ENCODE data around the gene C4orf50. TPM values are rescaled to one million over a fixed set of nuclear protein-coding genes. Genes with fewer than 3 reads are reported as not detected.

Gene C4orf50
- total and polyA plus RNA-seq, 2 of the 13 experiments (the other 11 are each of a cell fraction or from before 2014, with no cell fraction given): not detected

GRCh38 chr4:6021831-6022606, 3.8 kb upstream of the C4orf50 start (continued):
- TF ChIP-seq, protein P1, sequence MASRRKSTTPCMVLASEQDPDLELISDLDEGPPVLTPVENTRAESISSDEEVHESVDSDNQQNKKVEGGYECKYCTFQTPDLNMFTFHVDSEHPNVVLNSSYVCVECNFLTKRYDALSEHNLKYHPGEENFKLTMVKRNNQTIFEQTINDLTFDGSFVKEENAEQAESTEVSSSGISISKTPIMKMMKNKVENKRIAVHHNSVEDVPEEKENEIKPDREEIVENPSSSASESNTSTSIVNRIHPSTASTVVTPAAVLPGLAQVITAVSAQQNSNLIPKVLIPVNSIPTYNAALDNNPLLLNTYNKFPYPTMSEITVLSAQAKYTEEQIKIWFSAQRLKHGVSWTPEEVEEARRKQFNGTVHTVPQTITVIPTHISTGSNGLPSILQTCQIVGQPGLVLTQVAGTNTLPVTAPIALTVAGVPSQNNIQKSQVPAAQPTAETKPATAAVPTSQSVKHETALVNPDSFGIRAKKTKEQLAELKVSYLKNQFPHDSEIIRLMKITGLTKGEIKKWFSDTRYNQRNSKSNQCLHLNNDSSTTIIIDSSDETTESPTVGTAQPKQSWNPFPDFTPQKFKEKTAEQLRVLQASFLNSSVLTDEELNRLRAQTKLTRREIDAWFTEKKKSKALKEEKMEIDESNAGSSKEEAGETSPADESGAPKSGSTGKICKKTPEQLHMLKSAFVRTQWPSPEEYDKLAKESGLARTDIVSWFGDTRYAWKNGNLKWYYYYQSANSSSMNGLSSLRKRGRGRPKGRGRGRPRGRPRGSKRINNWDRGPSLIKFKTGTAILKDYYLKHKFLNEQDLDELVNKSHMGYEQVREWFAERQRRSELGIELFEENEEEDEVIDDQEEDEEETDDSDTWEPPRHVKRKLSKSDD (CRISPR knock-in tag; IDR thresholded peaks at IDR 0.05; ENCODE audit: low read depth): no peak
- TF ChIP-seq ZNF180 (CRISPR knock-in tag; IDR thresholded peaks at IDR 0.05; ENCODE audit: borderline replicate concordance, low read depth): no peak

GRCh38 chr4:6020613-6021012, 2.4 kb upstream of the C4orf50 start:
- POLR2A ChIA-PET: no interaction called here
- Histone ChIP-seq H3K9ac (ENCODE audit: insufficient read depth, low read depth, low read length) (no peak overlapping the region), H3K9me3 (ENCODE audit: low read length) (no peaks in the 10 kb centered on the region), H3K79me2 (ENCODE audit: insufficient read depth, low read length) (no peaks in the 10 kb centered on the region), H3K27ac (ENCODE audit: extremely low read length, insufficient read depth, low read length) (no peak overlapping the region), H2AFZ (ENCODE audit: low read length) (no peak overlapping the region), H4K20me1 (ENCODE audit: insufficient read depth, low read length) (peaks cover 2% of the 10 kb centered on the region; the same call in 1 of the 2 replicates), H3K4me2 (ENCODE audit: low read depth, low read length) (no peak overlapping the region), H3K4me3 (replicated peaks in 1 of 3; ENCODE audit: insufficient read depth in 1 of 3, low read depth in 2 of 3, low read length in 3 of 3) (no peak overlapping the region), H3K36me3 (replicated peaks in 1 of 2; ENCODE audit: control insufficient read depth in 1 of 2, insufficient read depth in 2 of 2, low read length in 2 of 2) (no peaks in the 10 kb centered on the region), H3K4me1 (ENCODE audit: insufficient read depth, low read length) (peaks cover 14% of the 10 kb centered on the region), H3K27me3 (ENCODE audit: control insufficient read depth in 1 of 2, insufficient read depth in 2 of 2, low read length in 2 of 2) (peaks cover 16 to 49% of the 10 kb centered on the region in 2 experiments)
- intact Hi-C loops (cut with micrococcal nuclease; ENCODE audit: unreplicated experiment) (no loop called here), in situ Hi-C loops (cut with HindIII; ENCODE audit: extremely low pct_ligation_motif_present, low pct_unique_long_range_greater_than_20kb) (no loop called here)
- FAIRE-seq (no peak), ATAC-seq (no peak), DNase-seq (ENCODE audit: low spot score) (no peak)
- TF ChIP-seq, protein P2, sequence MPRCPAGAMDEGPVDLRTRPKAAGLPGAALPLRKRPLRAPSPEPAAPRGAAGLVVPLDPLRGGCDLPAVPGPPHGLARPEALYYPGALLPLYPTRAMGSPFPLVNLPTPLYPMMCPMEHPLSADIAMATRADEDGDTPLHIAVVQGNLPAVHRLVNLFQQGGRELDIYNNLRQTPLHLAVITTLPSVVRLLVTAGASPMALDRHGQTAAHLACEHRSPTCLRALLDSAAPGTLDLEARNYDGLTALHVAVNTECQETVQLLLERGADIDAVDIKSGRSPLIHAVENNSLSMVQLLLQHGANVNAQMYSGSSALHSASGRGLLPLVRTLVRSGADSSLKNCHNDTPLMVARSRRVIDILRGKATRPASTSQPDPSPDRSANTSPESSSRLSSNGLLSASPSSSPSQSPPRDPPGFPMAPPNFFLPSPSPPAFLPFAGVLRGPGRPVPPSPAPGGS (CRISPR knock-in tag; IDR thresholded peaks at IDR 0.05): no peak
- WGBS (ENCODE audit: low lambda C conversion rate): 24% methylated on average over 5 of the region's 8 CpGs
- CTCF ChIA-PET (ENCODE audit: low intra/inter-chr PET ratio, low total read pairs): no interaction called here
- BruUV-seq (replicated peaks): no TSS peak

All from HepG2 (cell line).